Measurements from ENCODE around the gene KIZ.

KIZ gene

DNA sequence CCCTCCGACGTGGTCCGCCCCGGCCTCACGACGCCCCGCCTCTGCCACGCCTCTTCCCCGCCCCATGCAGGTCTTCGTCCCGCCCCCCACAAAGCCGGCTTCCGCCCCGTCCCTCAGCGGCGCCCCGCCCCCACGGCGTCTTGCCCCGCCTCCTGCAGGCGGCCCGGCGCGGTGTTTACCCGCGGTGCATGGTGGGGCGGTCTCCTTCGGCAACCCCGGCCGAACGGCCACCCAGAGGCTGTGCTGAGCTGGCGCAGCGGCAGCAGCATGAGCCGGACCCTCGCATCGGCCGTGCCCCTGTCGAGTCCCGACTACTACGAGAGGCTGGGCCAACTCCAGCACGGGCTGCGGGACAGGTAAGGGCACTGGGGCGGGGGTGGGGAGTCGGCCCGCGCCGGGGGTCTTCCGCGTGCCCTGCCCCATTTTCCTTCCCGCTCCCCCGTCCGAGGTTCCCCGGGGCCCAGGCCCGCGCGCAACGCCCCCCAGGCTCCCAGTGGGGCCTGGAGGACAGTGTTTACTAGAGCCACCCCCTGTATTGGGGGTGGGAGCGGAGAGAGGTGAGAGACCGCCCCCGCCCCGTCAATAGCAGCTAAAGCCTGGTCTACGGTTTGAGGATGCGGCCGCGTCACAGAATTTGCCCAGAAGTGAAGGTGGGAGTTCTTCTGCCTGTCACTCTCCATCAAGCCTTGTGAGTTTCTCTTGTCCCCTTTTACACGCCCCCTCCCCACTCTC is at the start of gene KIZ:
KIZ (plus strand) TSS at position 234 of the 732 bp plus-strand sequence; CDS start at position 268, 34 bp downstream.
- peak; percentile 86 to 92 for DNase-seq

DNA sequence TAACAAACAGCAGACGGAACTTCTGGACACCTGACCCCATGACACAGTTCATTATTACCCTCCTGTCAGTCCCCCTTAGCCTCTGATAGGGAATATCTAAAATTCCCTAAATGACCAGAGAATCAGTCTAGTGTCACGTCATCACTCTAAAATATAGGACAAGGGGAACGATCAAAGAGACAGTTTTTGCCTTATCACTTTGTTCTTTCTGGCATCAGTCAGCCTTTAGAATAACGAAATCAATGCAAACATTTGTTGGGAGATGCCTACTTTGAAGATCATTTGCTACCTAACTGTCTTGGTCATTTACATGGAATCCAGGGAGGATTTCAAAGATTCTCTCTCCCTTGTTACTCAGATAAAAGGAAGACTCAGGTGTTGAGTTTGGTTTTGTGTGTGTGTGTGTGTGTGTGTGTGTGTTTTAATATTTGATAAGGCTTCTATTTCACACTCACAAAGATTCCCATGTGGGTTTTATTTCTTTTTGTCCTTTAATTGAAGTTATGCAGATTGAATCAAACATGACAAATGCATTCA is 48.0 kb upstream of the KIZ start:
- no peak for DNase-seq

- DNase-seq, result no peak
Observed at GRCh38 chr20:21082584-21082983, 43.3 kb upstream of the KIZ start.

GRCh38 chr20:21083825-21084325 is 42.0 kb upstream of the KIZ start:
- no peak for DNase-seq

GRCh38 chr20:21087862-21088540 is 37.9 kb upstream of the KIZ start:
- no peak for DNase-seq

GRCh38 chr20:21089391-21089790 is 36.5 kb upstream of the KIZ start:
- no peak for DNase-seq

DNA sequence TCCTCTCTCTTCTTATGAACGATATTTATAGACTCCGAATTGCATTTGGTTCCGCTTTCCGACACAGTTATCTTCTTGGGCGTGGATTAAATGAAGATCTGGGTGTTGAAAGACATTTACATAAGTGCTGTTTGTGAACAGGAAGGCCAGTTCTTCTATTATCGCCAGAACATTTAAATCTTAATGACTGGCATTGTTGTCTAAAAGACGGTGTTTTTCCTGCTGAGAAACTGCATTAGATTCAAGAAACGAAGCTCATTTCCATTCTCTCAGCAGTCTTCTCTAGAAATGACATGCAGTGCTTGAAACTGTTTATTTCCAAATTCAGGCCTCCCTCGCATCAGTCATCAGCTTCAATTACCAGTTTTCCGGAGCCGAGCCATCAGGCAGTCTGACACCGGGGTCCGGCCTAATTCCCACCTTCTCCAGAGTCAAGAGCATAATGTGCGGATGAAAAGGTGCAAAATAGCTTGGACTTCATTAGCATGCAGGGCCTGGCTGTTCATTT is 35.7 kb upstream of the KIZ start:
- DNase-seq, result no peak

DNA sequence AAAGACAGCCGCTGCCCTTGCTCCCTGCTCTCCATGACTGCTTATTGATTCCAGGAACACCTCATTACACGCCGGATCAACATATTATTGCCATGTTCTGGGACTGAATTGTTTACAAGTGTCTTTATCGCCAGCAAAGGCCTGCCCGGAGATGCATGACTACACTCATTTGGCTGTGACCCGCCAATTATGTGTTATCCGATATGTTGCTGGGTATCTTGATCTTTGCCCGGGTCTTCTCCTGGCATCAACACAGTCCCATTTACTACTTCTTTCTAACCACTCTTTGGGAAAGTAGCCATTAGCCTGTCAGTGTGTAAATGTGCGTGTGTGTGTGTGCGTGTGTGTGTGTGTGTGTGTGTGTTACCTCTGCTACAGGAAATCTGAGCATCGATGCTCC is 35.2 kb upstream of the KIZ start:
- no peak for DNase-seq

- DNase-seq, result no peak
Observed at GRCh38 chr20:21092806-21093205, 33.1 kb upstream of the KIZ start.

GRCh38 chr20:21096321-21097043 is 29.4 kb upstream of the KIZ start:
- DNase-seq, result no peak

DNA sequence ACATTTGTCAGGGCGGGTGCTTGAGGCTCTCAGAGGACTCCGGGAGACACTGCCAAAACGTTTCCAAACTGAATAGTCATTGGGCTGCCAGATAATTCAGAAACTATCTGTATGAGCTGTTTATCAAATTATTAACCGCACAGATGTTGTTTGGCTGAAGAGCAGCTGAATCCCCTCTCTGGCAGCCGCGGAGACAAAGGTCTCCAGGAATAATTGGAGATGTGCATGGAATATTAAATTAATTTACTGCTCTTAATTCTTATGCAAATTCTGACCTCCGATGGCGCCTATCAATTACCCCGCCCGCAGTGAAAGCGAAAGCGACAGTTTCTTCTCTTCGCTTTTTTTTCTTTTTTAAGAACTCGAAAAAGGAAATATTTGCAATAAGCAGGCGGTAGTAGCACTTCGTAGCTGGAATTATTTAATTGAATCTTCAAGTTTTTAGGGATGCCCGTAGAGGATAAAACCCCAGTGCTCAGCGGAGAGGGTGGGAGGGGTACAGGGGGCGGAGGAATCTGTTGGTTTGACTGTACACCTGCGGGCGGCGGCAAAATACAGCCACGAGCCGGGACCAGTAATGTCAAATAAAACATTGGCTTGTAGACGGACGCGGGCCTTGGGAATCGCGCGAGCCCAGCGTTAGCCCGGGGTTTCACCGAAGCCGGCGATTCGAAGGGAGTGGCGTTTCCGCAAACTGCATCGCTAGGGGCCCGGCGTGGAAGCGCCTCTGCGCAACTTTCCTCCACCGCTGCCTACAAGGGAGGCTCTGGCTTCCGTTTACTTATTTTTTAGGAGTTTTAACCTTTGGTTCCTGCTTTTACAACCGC is 25.9 kb upstream of the KIZ start:
- peak in 1 of 2 donors; percentile 6 for DNase-seq

DNA sequence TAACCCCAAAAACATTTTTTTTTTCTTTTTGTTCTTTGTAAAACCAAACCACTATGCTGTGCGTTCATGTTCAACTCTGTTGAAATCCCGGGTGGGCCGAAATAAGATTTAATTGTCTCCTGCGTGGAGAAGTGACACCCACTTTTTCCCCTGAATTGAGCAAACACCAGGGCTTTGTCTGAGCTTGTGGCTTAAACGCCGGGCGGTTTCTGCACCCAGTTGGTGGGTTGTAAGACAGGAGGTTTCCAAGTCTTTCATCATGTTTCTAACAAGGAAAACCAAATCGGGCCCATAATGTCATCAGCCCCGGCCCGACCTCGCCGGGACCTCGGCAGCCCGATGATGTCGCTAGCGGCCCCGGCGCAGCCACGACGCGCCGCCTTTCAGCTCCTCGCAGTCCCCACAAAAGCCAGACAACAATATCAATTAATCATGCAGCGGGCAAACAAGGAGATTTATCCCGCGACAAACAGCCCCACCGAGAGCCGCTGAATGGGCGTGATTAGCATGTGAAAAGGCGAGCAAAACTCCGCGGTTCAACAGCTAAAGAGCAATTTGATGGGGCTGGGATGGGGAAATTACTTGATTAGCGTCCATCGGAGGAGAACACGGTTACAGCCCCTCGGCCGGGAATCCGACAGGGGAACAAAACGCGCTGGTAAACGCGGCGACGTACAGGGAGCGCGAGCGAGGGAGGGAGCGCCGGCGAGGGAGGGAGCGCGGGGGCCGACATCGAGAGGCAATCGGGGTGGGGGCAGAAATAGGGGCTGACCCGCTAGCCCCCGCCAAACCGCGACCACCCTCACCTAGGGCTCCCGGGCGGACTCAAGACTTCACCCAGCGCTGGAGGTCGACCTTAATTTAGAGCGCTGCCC is 25.1 kb upstream of the KIZ start:
- DNase-seq, result no peak

GRCh38 chr20:21101453-21101931 is 24.4 kb upstream of the KIZ start:
- no peak for DNase-seq

DNA sequence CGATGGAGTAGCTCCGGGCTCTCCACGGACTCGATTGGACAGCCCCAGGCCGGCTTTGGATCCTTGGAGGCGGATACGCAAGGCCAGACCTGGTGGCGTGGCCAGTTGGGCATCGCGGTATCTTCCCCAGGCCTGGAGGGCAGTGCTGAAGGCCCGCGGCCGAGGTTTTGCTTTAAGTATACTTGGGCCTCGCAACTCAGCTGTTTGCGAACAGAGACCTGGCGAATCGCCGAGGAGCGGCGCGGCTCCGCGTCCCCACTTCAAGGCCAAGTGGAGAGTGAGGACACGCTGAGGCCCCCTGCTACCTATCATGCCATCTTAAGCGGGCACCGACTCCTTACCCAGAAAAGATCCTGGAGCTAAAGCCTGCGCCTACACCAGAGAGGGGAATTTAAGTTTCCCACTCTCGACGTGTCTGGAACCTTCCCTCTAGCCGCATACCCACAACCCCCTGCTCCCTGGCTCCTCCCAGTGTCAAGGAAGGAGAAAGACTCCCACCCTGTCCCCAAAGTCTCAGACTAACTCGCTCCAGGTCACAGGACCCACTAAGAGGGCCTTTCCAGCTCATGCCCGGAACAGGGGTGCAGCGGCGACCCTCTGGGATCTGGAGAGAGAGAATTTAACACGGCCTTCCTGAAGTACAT is 23.8 kb upstream of the KIZ start:
- no peak for DNase-seq

GRCh38 chr20:21102603-21103311 is 23.1 kb upstream of the KIZ start:
- DNase-seq, result no peak

DNA sequence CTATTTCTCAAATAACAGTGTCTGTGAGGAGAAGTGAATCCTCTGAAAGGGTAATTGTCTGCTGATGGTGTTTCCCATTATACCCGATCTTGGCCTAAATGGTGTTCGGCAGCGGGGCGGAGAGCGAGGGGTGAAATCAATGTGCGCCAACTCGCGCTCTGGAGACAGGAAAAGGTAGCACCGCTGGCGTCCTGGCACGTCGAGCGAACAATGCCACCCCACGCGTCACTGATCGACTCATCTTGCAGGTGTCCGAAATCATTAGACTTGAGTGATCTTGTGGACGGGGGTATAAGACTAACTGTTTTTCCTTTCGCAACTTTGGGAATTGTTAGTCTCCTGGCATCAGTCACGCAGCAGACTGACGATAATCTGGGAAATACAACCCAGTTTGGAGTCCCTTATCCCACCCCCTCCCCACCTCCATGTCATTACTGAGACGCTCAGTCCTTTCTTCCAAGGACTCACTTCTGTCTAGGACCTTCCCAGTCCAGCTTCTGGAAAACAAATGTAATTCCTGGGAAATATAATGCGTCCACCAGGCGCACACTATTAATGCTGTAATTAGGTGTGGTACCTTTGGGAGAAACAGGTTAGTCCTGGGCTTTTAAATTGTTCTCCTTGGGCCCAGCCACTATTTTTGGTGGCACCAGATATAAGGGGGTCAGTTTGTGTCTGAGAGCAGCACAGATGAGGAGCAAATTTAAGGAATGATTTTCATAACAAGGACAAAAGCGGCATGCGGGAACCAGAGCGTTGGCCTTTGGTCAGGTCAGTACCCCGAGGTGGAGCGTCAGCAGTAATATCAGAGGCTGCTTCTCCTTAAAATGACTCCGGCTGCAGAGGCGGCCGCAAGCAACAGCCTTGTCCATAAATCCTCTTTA is 22.1 kb upstream of the KIZ start:
- no peak for DNase-seq

DNA sequence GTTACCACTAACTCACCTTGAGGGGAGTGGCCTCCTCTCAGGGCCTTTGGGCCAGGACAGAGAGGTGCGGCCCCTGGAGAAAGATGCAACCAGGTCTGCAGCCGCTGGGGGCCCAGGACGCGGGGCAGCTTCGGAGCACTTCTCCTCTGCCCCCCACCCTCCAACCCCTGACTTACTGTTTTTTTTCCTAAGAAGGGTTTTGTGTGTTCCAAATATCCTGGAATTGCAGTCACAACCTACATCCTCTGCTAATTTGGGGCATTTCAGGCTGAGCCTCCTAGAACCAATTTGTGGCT is 21.5 kb upstream of the KIZ start:
- DNase-seq, result no peak

DNA sequence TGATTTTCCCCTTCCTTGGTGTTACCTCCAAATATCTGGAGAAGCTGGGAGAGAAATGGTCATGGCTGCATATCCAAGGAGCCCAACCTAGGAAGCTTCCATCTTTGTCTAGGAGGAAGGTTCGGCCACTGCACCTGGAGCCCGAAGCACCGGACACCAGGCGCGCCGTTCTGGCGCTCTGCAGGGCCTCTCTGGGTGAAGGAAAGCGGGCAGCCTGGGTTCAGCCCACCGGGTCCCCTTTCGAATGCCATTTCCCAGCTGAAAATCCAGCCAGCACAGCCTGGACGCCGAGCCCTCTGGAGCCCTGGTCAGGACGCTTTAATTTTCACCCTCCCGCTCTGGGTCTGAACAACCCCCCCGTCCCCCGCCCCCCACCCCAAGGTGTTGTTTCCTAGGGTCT is 21.0 kb upstream of the KIZ start:
- no peak for DNase-seq
